Neural progenitor cell (in vitro differentiated cells): ENCODE data around the gene CCDC141.

ENCODE experiments used
- EZH2 ChIP-seq: fragments of 200-600 bp; sonication (generic); IDR thresholded peaks from 2 replicates; pipeline ENCODE4 v1.6.1; 2017; ENCODE audit warnings: antibody characterized with exemption, mild to moderate bottlenecking, moderate library complexity
- EZH2phosphoT487 ChIP-seq: fragments of 200-600 bp; sonication (generic); IDR thresholded peaks from 2 replicates; pipeline ENCODE4 v1.6.1; 2017; ENCODE audit warnings: antibody characterized with exemption
- TF ChIP-seq, protein P1 (sequence below): fragments of 200-600 bp; sonication (generic); IDR thresholded peaks from 2 replicates; pipeline ENCODE4 v1.5.1; 2017; ENCODE audit warnings: antibody characterized with exemption, mild to moderate bottlenecking

DNA sequence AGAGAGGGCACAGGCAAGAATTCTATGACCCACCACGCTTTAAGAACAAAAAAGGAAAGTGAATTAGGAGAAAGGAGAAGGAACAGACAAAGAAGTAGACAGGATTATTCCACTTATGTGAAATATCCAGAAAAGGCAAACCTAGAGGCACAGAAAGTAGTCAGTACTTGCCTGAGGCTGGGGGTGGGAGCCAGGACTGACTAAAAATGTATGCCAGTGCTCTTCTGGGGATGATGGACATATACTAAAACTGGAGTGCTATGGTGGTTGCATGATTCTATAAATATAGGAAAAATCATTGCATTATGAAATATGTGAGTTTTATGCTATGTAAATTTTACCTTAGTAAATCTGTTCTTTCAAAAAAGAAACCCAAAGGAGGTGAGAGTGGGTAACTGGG lies 168.9 kb downstream of the CCDC141 start:
- TF ChIP-seq EZH2: no peak
- TF ChIP-seq EZH2phosphoT487: no peak
- TF ChIP-seq, protein P1, sequence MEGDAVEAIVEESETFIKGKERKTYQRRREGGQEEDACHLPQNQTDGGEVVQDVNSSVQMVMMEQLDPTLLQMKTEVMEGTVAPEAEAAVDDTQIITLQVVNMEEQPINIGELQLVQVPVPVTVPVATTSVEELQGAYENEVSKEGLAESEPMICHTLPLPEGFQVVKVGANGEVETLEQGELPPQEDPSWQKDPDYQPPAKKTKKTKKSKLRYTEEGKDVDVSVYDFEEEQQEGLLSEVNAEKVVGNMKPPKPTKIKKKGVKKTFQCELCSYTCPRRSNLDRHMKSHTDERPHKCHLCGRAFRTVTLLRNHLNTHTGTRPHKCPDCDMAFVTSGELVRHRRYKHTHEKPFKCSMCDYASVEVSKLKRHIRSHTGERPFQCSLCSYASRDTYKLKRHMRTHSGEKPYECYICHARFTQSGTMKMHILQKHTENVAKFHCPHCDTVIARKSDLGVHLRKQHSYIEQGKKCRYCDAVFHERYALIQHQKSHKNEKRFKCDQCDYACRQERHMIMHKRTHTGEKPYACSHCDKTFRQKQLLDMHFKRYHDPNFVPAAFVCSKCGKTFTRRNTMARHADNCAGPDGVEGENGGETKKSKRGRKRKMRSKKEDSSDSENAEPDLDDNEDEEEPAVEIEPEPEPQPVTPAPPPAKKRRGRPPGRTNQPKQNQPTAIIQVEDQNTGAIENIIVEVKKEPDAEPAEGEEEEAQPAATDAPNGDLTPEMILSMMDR: no peak
